H4 (cell line): Measurements from ENCODE around the gene SNCA. TPM values are rescaled to one million over a fixed set of nuclear protein-coding genes. Genes with fewer than 3 reads are reported as not detected.

Experiments used
- DNase-seq: peaks from one replicate; pipeline ENCODE4 v3.0.0-alpha.2; 2015; ENCODE audit warnings: low spot score
- total RNA-seq: library from RNA; depleted of rRNA; stranded (reverse); fragments of >200 nt; shearing (Covaris generic); gene quantifications from 2 replicates; pipeline ENCODE4 v1.2.3, GENCODE V29; 2014; rRNA removed

SNCA gene
- total RNA-seq = 19.5 and 29.6 TPM in 2 replicates

DNA sequence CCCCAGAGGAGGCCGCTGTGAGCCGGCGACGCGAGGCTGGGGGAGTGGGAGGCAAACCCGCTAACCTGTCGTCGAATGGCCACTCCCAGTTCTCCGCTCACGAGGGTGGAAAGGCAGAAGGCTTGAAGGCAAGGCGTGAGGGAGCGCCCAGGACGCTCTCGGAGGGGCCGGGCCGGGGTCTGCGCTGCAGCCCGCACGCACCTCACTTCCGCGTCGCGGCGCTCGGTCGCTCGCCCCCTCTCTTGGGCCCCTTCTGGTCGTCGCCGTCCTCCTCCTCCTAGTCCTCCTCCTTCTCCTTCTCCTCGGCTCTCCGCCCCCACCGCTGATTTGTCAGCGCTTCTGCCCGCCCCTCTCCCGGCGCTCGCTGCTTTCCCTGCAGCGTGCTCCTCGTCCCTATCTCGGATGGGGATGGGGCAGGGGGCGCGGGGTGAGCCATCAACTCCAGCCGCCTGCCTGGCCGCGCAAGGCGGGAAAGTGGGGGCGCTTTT, at the start of gene SNCA:
SNCA (minus strand) TSS at position 265 of the 488 bp plus-strand sequence. CDS start 1,494 bp downstream, outside the sequence.
- DNase-seq = peak; percentile 63

GRCh38 chr4:89879215-89879614, 42.3 kb upstream of the SNCA start:
- DNase-seq = no peak

DNA sequence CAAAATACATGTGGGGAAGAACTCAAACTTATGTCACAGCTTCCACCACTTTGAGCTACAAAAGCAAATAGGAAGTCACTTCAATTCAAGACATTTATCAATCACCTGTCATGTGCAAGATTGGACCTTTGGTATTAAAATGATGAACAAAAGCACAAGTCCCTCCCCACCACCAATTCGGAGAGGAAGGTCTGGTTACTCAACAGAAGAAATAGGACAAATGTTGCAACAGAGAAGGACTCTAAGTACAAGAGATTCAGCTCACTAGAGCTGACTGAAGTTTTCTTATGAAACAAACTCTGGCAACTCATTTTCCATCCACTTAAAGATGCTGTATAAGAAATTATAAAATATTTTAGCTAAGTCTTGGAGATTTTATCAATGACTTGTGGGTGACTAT, 41.6 kb upstream of the SNCA start:
- DNase-seq = no peak

DNA sequence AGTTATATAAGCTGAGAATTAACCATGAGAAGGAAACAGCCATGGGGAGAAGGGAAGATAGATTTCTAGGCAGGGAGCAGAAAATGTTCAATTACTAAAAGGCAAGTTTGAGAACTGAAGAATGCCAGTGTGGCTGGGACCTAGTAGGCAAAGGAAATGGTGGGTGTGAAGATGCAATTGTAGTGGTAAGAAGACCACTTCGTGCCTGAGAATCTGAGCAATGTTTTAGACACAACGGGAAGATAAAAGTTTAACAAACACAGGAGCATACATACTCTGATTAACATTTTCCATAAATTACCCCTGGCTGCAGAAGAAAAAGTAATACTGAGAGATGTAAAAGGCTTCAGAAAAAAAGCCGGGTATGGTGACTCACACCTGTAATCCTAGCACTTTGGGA, 39.6 kb upstream of the SNCA start:
- DNase-seq = no peak

DNA sequence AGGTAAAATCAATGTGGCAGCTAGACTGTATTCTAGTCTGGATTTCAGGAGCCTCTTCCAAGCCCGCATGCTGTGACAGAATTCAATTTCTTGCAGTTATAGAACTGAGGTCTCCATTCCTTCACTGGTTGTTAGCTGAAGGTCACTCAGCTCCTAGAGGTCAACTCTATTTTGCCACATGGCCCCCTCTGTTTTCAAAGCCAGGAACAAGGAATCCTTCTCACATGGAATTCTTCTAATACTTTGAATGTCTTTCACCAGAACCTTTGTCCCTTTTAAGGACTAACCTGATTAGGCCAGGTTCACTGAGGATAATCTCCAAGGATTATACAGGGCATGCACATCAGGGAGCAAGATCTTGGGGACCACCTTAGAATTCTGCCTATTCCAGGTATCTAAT, 34.2 kb upstream of the SNCA start:
- DNase-seq = no peak

DNA sequence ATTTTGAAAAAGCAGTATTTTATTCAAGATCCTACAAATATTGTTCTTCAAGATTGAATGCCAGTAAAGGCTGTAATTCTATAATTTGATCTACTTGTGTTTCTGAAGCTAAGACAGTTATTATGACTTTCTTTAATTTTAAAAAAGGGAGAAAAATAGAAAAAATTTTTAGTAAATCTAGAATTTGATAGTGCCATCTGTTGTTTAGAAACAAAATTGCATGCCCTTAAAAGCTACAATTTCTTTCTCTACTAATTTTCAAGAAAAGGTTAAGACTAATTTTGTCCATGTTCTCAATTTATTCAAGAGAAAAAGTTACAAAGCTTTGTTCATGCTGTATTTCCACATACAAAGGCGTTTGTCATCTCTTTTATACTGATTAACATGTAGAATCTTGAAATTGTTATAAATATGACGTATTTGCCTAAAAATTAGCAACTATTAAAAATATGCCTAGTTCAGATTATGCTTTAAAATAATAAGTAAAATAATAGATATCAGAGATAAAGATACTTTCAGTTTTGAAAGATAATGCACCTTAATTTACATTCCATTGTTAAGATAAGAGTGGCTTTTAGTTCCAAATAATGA, 32.1 kb upstream of the SNCA start:
- DNase-seq = no peak

DNA sequence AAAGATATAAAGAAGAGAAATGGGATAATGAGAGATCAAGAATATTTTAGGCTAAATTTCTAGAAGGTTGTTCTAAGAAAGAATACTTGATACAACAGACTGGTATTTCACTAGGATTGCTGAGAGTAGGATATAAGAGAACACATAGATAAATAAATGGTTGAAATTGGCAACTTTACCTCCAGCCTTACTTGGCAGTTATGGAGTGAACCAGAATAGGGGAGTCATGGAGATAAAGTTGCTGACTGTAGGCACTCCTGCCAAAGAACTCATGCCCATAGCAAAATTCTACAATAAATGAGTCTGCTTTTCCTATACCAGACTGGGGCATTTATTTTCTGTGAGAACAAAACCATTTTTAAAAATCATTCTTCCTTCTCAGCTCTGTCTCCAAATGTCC, 31.3 kb upstream of the SNCA start:
- no peak for DNase-seq

GRCh38 chr4:89863533-89863932, 26.6 kb upstream of the SNCA start:
- no peak for DNase-seq

DNA sequence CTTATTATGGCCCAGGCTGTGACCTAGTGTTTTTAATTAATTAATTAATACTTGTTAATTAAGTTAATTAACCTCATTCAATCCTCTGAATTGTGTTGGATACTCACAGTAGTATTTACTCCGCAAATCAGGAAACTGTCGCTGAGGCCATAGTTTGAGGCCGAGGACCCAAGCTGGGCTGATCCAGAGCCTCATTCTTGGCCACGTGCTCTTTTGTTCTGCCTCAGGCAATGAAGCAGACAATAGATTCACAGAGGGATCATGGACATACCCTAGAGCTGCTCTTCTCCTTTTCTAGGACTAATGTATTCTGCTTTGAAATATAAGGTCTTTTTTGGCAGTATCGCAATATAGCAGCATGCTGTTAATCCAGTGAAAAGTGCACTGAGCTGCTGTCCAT, 24.0 kb upstream of the SNCA start:
- DNase-seq = no peak

DNA sequence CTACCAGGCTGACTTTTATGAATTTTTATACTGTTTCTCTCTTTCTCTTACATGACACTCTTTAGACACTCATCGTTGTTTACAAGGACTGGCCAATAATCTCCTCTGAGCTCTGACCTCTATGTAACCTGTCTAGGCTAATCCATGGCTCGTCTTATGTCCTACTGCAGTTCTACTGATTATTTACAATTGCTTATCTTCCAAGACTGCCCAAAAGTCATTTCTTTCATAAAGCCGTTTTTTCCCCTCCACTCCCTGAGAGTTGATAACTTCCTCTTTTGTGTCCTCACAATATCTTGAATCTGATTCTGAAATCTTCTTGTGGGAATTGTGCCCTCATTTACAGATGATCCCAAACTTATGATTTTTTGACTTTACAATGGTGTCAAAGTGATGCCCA, 18.3 kb upstream of the SNCA start:
- no peak for DNase-seq

- no peak for DNase-seq
Measured at GRCh38 chr4:89847571-89848325, 10.8 kb upstream of the SNCA start.

GRCh38 chr4:89839558-89839957, 2.6 kb upstream of the SNCA start:
- DNase-seq = no peak

- peak; percentile 22 for DNase-seq
Measured at GRCh38 chr4:89837993-89838390, 1.0 kb upstream of the SNCA start.

DNA sequence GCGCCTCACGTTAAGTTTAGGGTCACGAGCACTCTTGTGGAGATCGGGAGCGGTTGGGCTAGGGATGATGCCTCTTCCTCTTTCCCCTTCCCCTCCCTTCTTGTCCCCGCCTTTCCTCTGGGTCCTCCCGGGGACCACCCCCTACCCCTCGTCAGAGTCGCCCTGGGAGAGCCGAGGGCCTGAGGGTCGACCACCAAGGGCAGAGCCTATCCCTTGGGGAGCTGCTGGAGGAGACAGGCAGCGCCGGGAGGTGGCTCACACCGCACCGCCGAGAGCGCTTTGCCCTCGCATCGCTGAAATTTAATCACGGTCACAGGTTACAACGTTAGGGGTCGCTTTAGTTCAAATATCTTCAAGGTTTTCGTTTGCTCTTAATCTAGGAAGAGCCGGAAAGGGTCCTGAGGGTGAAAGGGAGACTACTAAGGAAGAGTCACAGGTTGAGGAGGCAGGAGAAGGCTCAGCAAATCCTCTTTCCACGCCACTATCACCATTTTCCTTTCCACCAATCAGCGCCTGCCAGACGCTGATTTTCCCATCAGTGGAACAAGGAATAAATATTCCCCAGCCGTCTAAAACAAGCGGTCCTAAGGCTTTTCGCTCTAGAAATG, 528 bp upstream of the SNCA start:
- peak; percentile 12 for DNase-seq

DNA sequence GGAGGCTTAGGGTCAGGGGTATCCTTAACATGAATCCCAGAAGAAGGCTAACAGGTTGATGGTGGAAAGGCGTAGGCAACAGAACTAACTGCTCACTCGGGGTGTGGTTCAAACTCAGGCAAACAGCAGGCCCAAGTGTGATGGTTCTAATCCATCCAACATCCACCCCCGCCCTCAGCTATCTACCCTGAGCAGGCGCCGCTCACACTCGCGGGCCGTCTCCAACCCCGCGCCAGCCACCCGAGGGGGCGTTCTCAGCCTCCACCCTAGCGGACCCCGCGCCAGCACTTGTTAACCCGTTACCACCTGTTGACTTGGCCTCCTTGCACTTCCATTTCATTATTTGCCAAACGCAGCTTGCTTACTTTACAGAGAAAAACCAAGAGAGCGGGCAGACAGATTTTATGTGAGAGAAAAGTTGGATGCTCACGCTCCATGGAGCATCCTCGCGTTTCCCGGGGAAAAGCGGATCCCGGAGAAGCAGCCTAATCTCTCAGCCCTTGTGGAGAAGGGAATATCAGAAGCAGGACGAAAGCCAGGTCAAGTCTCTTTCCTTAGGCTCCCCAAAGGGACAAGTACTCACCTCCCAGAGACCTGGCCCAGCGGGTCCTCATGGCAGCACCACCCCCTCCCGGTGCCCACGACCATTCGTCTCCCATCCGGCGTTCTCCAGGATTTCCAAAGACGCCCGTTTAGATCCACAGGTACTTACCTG, 773 bp downstream of the SNCA start:
- DNase-seq = no peak

GRCh38 chr4:89835413-89835812, 1.5 kb downstream of the SNCA start:
- DNase-seq = no peak

DNA sequence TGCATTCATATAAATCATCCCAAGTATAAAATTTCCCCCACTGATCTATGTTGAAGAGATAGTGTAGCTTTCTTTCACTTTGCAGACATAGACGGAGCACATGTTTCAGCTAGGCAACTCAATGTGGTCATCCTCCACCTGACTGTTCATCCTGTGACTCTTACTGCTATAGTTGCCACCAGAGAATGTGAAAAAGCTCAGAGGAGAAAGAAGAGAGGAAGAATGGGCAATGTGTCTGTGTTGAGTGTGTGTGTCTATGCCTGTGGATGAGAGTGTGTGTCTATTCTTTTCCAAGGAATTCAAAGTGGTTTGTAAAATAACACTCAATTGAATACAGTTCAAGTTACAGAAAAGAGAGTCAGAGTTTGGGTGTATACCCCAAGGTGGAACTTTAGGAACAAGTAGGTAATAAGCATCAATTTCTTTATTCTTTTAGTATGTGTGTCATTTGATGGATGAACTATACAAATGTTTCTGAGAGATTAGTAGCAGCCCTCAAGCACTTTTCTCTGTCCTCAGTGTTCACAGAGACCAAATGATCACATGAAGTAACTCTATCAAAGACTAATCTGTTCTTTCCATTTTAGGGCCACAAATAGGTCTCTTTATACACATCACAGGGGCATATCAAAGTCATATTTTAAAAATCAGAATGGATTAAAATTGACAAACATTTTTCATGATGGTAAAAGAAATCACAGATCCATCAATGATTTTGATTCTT, 2.3 kb downstream of the SNCA start:
- no peak for DNase-seq

GRCh38 chr4:89829470-89830138, 7.4 kb downstream of the SNCA start:
- DNase-seq = peak; percentile 72

- no peak for DNase-seq
Measured at GRCh38 chr4:89823416-89823815, 13.5 kb downstream of the SNCA start.

- no peak for DNase-seq
Measured at GRCh38 chr4:89821612-89822011, 15.3 kb downstream of the SNCA start.

GRCh38 chr4:89820010-89820409, 17.0 kb downstream of the SNCA start:
- DNase-seq = no peak
